Measurements from ENCODE around the gene GCAT. TPM values are rescaled to one million over a fixed set of nuclear protein-coding genes. Genes with fewer than 3 reads are reported as not detected.

The GCAT gene
- polyA plus RNA-seq, 3 donors, result 0.56 to 1.9 (median 1.1) TPM

- H3K9ac ChIP-seq (ENCODE audit: insufficient read depth, low read length, poor library complexity, severe bottlenecking), result peak overlapping the region; percentile 57
- peak overlapping the region; percentile 3 to 72 (median 10) for H3K4me3 ChIP-seq (replicated peaks in 1 of 3; ENCODE audit: low read depth in 2 of 3, low read length in 3 of 3)
- H3K79me2 ChIP-seq (ENCODE audit: insufficient read depth, low read length), result no peaks in the 10 kb centered on the region
- peak overlapping the region; percentile 84 for H2AFZ ChIP-seq (ENCODE audit: insufficient read depth, low read depth, low read length, poor library complexity, severe bottlenecking)
- peaks cover 16 to 20% of the 10 kb centered on the region in 2 donors for H3K4me1 ChIP-seq (ENCODE audit: control insufficient read depth in 1 of 2, insufficient read depth in 2 of 2, low read length in 2 of 2)
- DNase-seq, result peak; percentile 68 to 74 (median 70)
- no peaks in the 10 kb centered on the region for H4K20me1 ChIP-seq (ENCODE audit: insufficient read depth, low read length)
- H3K27me3 ChIP-seq (ENCODE audit: control insufficient read depth in 2 of 2, insufficient read depth in 2 of 2, low read length in 2 of 2), result peaks cover 7 to 28% of the 10 kb centered on the region in 2 donors
- no peak overlapping the region for H3K27ac ChIP-seq (ENCODE audit: low read depth in 1 of 2, low read length in 2 of 2)
- Mint-ChIP-seq H3K27ac (no peak overlapping the region), H3K36me3 (no peaks in the 10 kb centered on the region), H3K9me3 (peaks cover 0 to 7% (median 0%) of the 10 kb centered on the region in 7 donors), H3K27me3 (ENCODE audit: low read depth in 3 of 3) (peaks cover 32 to 36% (median 34%) of the 10 kb centered on the region in 3 donors), H3K4me3 (peak overlapping the region; percentile 55 to 89), H3K4me1 (peaks cover 20% of the 10 kb centered on the region)
- no peaks in the 10 kb centered on the region for H3K9me3 ChIP-seq (replicated peaks in 1 of 2; ENCODE audit: control insufficient read depth in 1 of 2, insufficient read depth in 1 of 2, low read length in 2 of 2)
- H3K4me2 ChIP-seq (replicated peaks; ENCODE audit: extremely low read depth, low read length, poor library complexity, severe bottlenecking), result peak overlapping the region; percentile 85
- peak; percentile 93 for TF ChIP-seq CTCF (IDR thresholded peaks at IDR 0.05)
- 6% methylated on average over 16 of the region's 29 CpGs for WGBS (ENCODE audit: insufficient coverage)
- H3K36me3 ChIP-seq (replicated peaks in 1 of 2; ENCODE audit: control insufficient read depth in 1 of 2, insufficient read depth in 2 of 2, low read length in 2 of 2), result no peaks in the 10 kb centered on the region
- intact Hi-C loops (cut with micrococcal nuclease), result loop anchor here (1.0 to 10.0 kb wide), 4 partner anchors 45 to 149 kb away; no protein-coding TSS in a partner anchor
These were observed 10.1 kb downstream of the GCAT start for GRCh38 chr22:37817705-37818408.

GRCh38 chr22:37818409-37819104, 10.8 kb downstream of the GCAT start:
- Histone ChIP-seq H3K36me3 (replicated peaks in 1 of 2; ENCODE audit: control insufficient read depth in 1 of 2, insufficient read depth in 2 of 2, low read length in 2 of 2) (no peaks in the 10 kb centered on the region), H3K4me1 (ENCODE audit: control insufficient read depth in 1 of 2, insufficient read depth in 2 of 2, low read length in 2 of 2) (peaks cover 16 to 20% of the 10 kb centered on the region in 2 donors), H3K4me2 (replicated peaks; ENCODE audit: extremely low read depth, low read length, poor library complexity, severe bottlenecking) (peak overlapping the region; percentile 85), H3K4me3 (replicated peaks in 1 of 3; ENCODE audit: low read depth in 2 of 3, low read length in 3 of 3) (peak overlapping the region; percentile 14 to 72 (median 21)), H3K27ac (ENCODE audit: low read depth in 1 of 2, low read length in 2 of 2) (no peak overlapping the region), H3K9me3 (replicated peaks in 1 of 2; ENCODE audit: control insufficient read depth in 1 of 2, insufficient read depth in 1 of 2, low read length in 2 of 2) (no peaks in the 10 kb centered on the region), H4K20me1 (ENCODE audit: insufficient read depth, low read length) (no peaks in the 10 kb centered on the region), H3K79me2 (ENCODE audit: insufficient read depth, low read length) (no peaks in the 10 kb centered on the region), H2AFZ (ENCODE audit: insufficient read depth, low read depth, low read length, poor library complexity, severe bottlenecking) (peak overlapping the region; percentile 84), H3K27me3 (ENCODE audit: control insufficient read depth in 2 of 2, insufficient read depth in 2 of 2, low read length in 2 of 2) (peaks cover 7 to 34% of the 10 kb centered on the region in 2 donors), H3K9ac (ENCODE audit: insufficient read depth, low read length, poor library complexity, severe bottlenecking) (peak overlapping the region; percentile 57)
- peak; percentile 57 for TF ChIP-seq CTCF (IDR thresholded peaks at IDR 0.05)
- DNase-seq, result peak; percentile 56 to 71 (median 66)
- H3K27me3 Mint-ChIP-seq (ENCODE audit: low read depth in 3 of 3), result peaks cover 33 to 42% (median 34%) of the 10 kb centered on the region in 3 donors
- H3K4me3 Mint-ChIP-seq, result peak overlapping the region; percentile 68 to 89
- H3K36me3 Mint-ChIP-seq, result no peaks in the 10 kb centered on the region
- 2% methylated on average over 67 of the region's 68 CpGs for WGBS (ENCODE audit: insufficient coverage)
- H3K27ac Mint-ChIP-seq, result no peak overlapping the region
- peaks cover 20% of the 10 kb centered on the region for H3K4me1 Mint-ChIP-seq
- intact Hi-C loops (cut with micrococcal nuclease), result loop anchor here (5.0 to 10.0 kb wide), 2 partner anchors 146 to 149 kb away; no protein-coding TSS in a partner anchor
- H3K9me3 Mint-ChIP-seq, result peaks cover 0 to 7% (median 0%) of the 10 kb centered on the region in 7 donors
